OCI-LY7 (cell line): Measurements from ENCODE around the gene BCAR3. TPM values are rescaled to one million over a fixed set of nuclear protein-coding genes. Genes with fewer than 3 reads are reported as not detected.

Experiments used
- BruUV-seq: library from RNA; stranded (reverse); fragments of 400-500 nt; replicated peaks from 2 replicates; lab custom pipeline; 2021; lab: Mats Ljungman, UMichigan
- CTCF ChIA-PET: fragments of 300-600 bp; sonication (Branson Sonifier 250); formaldehyde crosslinking; loops from one replicate; lab custom pipeline; 2022; ENCODE audit warnings: antibody characterized with exemption; ENCODE audit not compliant: unreplicated experiment; lab: Charles Lee
- POLR2A ChIA-PET: fragments of 300-600 bp; sonication (Branson Sonifier 250); formaldehyde crosslinking; loops from one replicate; lab custom pipeline; 2022; ENCODE audit warnings: antibody characterized with exemption; lab: Charles Lee
- DNase-seq: peaks from one replicate; pipeline ENCODE4 v3.0.0-alpha.2; 2015; ENCODE audit warnings: low spot score
- H2AFZ ChIP-seq: fragments of 200-600 bp; sonication (generic), shearing (Covaris generic); 2 replicates; pipeline ENCODE4 v1.6.1; 2014; ENCODE audit warnings: mild to moderate bottlenecking, antibody characterized with exemption, low read length, moderate library complexity
- H3K27ac ChIP-seq: fragments of 200-600 bp; sonication (generic); 2 replicates; pipeline ENCODE4 v1.5.1; 2014; ENCODE audit warnings: mixed run types, low read depth, mild to moderate bottlenecking, moderate library complexity, low read length, inconsistent platforms; ENCODE audit not compliant: poor library complexity, severe bottlenecking
- H3K36me3 ChIP-seq: fragments of 200-600 bp; sonication (generic); 2 replicates; pipeline ENCODE4 v1.6.1; 2014; ENCODE audit warnings: mild to moderate bottlenecking, antibody characterized with exemption, low read length, moderate library complexity, mixed read lengths; ENCODE audit not compliant: insufficient read depth
- H3K4me1 ChIP-seq: fragments of 200-600 bp; sonication (generic); 2 replicates; pipeline ENCODE4 v1.5.1; 2014; ENCODE audit warnings: mild to moderate bottlenecking, low read length; ENCODE audit not compliant: insufficient read depth, poor library complexity, severe bottlenecking
- H3K4me2 ChIP-seq: fragments of 200-600 bp; sonication (generic); 2 replicates; pipeline ENCODE4 v1.6.1; 2014; ENCODE audit warnings: mild to moderate bottlenecking, low read length
- H3K4me3 ChIP-seq: fragments of 200-600 bp; sonication (generic); 2 replicates; pipeline ENCODE4 v1.5.1; 2014; ENCODE audit warnings: mild to moderate bottlenecking, low read depth, low read length; ENCODE audit not compliant: poor library complexity, severe bottlenecking
- H3K79me2 ChIP-seq: fragments of 200-600 bp; sonication (generic); 2 replicates; pipeline ENCODE4 v1.6.1; 2016; ENCODE audit warnings: low read depth, mild to moderate bottlenecking, low read length, moderate library complexity, mixed read lengths; ENCODE audit not compliant: insufficient read depth
- H3K9me2 ChIP-seq: fragments of 200-600 bp; sonication (generic); 2 replicates; pipeline ENCODE4 v1.6.1; 2016; ENCODE audit warnings: mild to moderate bottlenecking, low read length, mixed read lengths; ENCODE audit not compliant: insufficient read depth
- H3K9me3 ChIP-seq: fragments of 200-600 bp; sonication (generic); 2 replicates; pipeline ENCODE4 v1.6.1; 2014; ENCODE audit warnings: mild to moderate bottlenecking, mixed run types, low read length, mixed read lengths
- H4K20me1 ChIP-seq: fragments of 200-600 bp; sonication (generic); 2 replicates; pipeline ENCODE4 v1.6.1; 2014; ENCODE audit warnings: mild to moderate bottlenecking, antibody characterized with exemption, low read length, moderate library complexity, mixed read lengths; ENCODE audit not compliant: insufficient read depth
- CTCF ChIP-seq: fragments of 200-600 bp; sonication (generic); conservative IDR thresholded peaks from 2 replicates; pipeline ENCODE4 v1.5.1; 2014; ENCODE audit warnings: mild to moderate bottlenecking, antibody characterized with exemption, low read length, moderate library complexity, mixed read lengths
- EZH2phosphoT487 ChIP-seq: fragments of 200-600 bp; sonication (generic); IDR thresholded peaks from 2 replicates; pipeline ENCODE4 v1.6.1; 2018; ENCODE audit warnings: low read depth, borderline replicate concordance, mild to moderate bottlenecking, mixed run types, antibody characterized with exemption, low read length, moderate library complexity, mixed read lengths
- intact Hi-C: fragments of 100-400 bp; cut with micrococcal nuclease; formaldehyde crosslinking; loops from one replicate; pipeline ENCODE4 v1.10.0; 2022; ENCODE audit not compliant: unreplicated experiment
- total RNA-seq, 2 experiments: library from RNA; depleted of rRNA in 1 of 2; stranded (reverse); fragments of >200 nt in 1 of 2; shearing (Covaris generic) in 1 of 2; gene quantifications; 2 replicates each; pipeline ENCODE4 v1.2.3, GENCODE V29; 2014 to 2022

The BCAR3 gene
- total RNA-seq, 2 experiments from 2014 or later: 16.3 to 24.2 TPM

- H3K4me2 ChIP-seq: no peak overlapping the region
- intact Hi-C loops: no loop called here
- H3K36me3 ChIP-seq: peaks cover 49% of the 10 kb centered on the region; the same call in 1 of the 2 replicates
- CTCF ChIA-PET: no interaction called here
- H3K79me2 ChIP-seq: no peaks in the 10 kb centered on the region
- POLR2A ChIA-PET: no interaction called here
- DNase-seq: no peak
- BruUV-seq: no TSS peak
- no peaks in the 10 kb centered on the region for H4K20me1 ChIP-seq
- H3K4me3 ChIP-seq: no peak overlapping the region
- no peak for TF ChIP-seq EZH2phosphoT487
- no peak for TF ChIP-seq CTCF
- H2AFZ ChIP-seq: no peak overlapping the region
- no peaks in the 10 kb centered on the region for H3K4me1 ChIP-seq
- H3K9me3 ChIP-seq: no peaks in the 10 kb centered on the region
- H3K27ac ChIP-seq: no peak overlapping the region
- no peaks in the 10 kb centered on the region for H3K9me2 ChIP-seq
Observed at GRCh38 chr1:93574511-93574910, 107.1 kb downstream of the BCAR3 start.

GRCh38 chr1:93573940-93574469, 107.6 kb downstream of the BCAR3 start:
- no peak overlapping the region for H3K27ac ChIP-seq
- H2AFZ ChIP-seq: no peak overlapping the region
- intact Hi-C loops: no loop called here
- no peaks in the 10 kb centered on the region for H3K4me1 ChIP-seq
- no peaks in the 10 kb centered on the region for H3K79me2 ChIP-seq
- H3K36me3 ChIP-seq: peaks cover 50% of the 10 kb centered on the region; the same call in 1 of the 2 replicates
- BruUV-seq: no TSS peak
- no peaks in the 10 kb centered on the region for H3K9me2 ChIP-seq
- H3K9me3 ChIP-seq: no peaks in the 10 kb centered on the region
- H3K4me2 ChIP-seq: no peak overlapping the region
- DNase-seq: no peak
- ChIA-PET CTCF (no interaction called here), POLR2A (no interaction called here)
- TF ChIP-seq EZH2phosphoT487: no peak
- no peak for TF ChIP-seq CTCF
- no peak overlapping the region for H3K4me3 ChIP-seq
- H4K20me1 ChIP-seq: no peaks in the 10 kb centered on the region

- H3K4me1 ChIP-seq: no peaks in the 10 kb centered on the region
- H3K9me2 ChIP-seq: no peaks in the 10 kb centered on the region
- no peak overlapping the region for H3K27ac ChIP-seq
- intact Hi-C loops: no loop called here
- H3K36me3 ChIP-seq: peaks cover 69% of the 10 kb centered on the region
- CTCF ChIA-PET: no interaction called here
- H3K4me2 ChIP-seq: no peak overlapping the region
- no peaks in the 10 kb centered on the region for H3K9me3 ChIP-seq
- H2AFZ ChIP-seq: no peak overlapping the region
- no peak overlapping the region for H3K4me3 ChIP-seq
- no peaks in the 10 kb centered on the region for H3K79me2 ChIP-seq
- TF ChIP-seq CTCF (no peak), EZH2phosphoT487 (no peak)
- BruUV-seq: no TSS peak
- DNase-seq: no peak
- H4K20me1 ChIP-seq: no peaks in the 10 kb centered on the region
- POLR2A ChIA-PET: interaction anchor here (0.5 to 0.7 kb wide), 2 partner anchors 1072 to 1656 kb away, joined by 3 read pairs; no protein-coding TSS in a partner anchor
Observed at GRCh38 chr1:93571623-93572310, 109.9 kb downstream of the BCAR3 start.
